ENCODE data around the gene MAPK8IP1. TPM values are rescaled to one million over a fixed set of nuclear protein-coding genes. Genes with fewer than 3 reads are reported as not detected.

Gene MAPK8IP1
- total RNA-seq, 2 donors from 2014 or later: 1.7 to 4.0 TPM

GRCh38 chr11:45919806-45920530, 34.5 kb downstream of the MAPK8IP1 start:
- ATAC-seq (no peak), DNase-seq (peak in 1 of 2 donors; percentile 24)
- intact Hi-C loops (cut with DNase I, micrococcal nuclease): no loop called here

- intact Hi-C loops (cut with DNase I, micrococcal nuclease): no loop called here
- ATAC-seq (no peak), DNase-seq (peak in 1 of 2 donors; percentile 12)
Measured at GRCh38 chr11:45920531-45921477, 35.4 kb downstream of the MAPK8IP1 start.

GRCh38 chr11:45921561-45922424, 36.3 kb downstream of the MAPK8IP1 start:
- ATAC-seq: peak; percentile 25
- intact Hi-C loops (cut with DNase I, micrococcal nuclease): no loop called here
- DNase-seq: peak; percentile 58 to 69

GRCh38 chr11:45922425-45923082, 37.1 kb downstream of the MAPK8IP1 start, which contains the start of gene LARGE2:
Gene LARGE2, plus strand, starts transcription at chr11:45922656. Its CDS starts 227 bp downstream, at chr11:45922883.
- intact Hi-C loops (cut with DNase I, micrococcal nuclease): no loop called here
- ATAC-seq (peak; percentile 27), DNase-seq (peak; percentile 48 to 61)

- DNase-seq (peak; percentile 13 to 19), ATAC-seq (no peak)
- intact Hi-C loops (cut with DNase I, micrococcal nuclease): no loop called here
Measured at GRCh38 chr11:45924036-45924915, 38.8 kb downstream of the MAPK8IP1 start.

GRCh38 chr11:45924927-45925326, 39.5 kb downstream of the MAPK8IP1 start:
- DNase-seq (no peak), ATAC-seq (no peak)
- intact Hi-C loops (cut with DNase I, micrococcal nuclease): no loop called here

- DNase-seq (no peak), ATAC-seq (no peak)
- intact Hi-C loops (cut with DNase I, micrococcal nuclease): no loop called here
Measured at GRCh38 chr11:45925550-45925949, 40.1 kb downstream of the MAPK8IP1 start.

GRCh38 chr11:45926001-45926401, 40.5 kb downstream of the MAPK8IP1 start:
- peak in 1 of 2 donors; percentile 3 for DNase-seq

GRCh38 chr11:45926536-45927331, 41.3 kb downstream of the MAPK8IP1 start:
- intact Hi-C loops (cut with DNase I, micrococcal nuclease): no loop called here
- ATAC-seq: no peak
- DNase-seq: peak in 1 of 2 donors; percentile 3

More at GRCh38 chr11:45926001-45926401, 40.5 kb downstream of the MAPK8IP1 start:
- intact Hi-C loops (cut with DNase I, micrococcal nuclease): no loop called here
- no peak for ATAC-seq

- no peak for ATAC-seq
- DNase-seq: no peak
Measured at GRCh38 chr11:45927332-45927683, 41.9 kb downstream of the MAPK8IP1 start.

GRCh38 chr11:45927684-45928413, 42.4 kb downstream of the MAPK8IP1 start:
- DNase-seq (no peak), ATAC-seq (no peak)
- intact Hi-C loops (cut with DNase I, micrococcal nuclease): no loop called here

More at GRCh38 chr11:45927332-45927683, 41.9 kb downstream of the MAPK8IP1 start:
- intact Hi-C loops (cut with DNase I, micrococcal nuclease): no loop called here

- no peak for DNase-seq
Measured at GRCh38 chr11:45928535-45929215, 43.2 kb downstream of the MAPK8IP1 start.

GRCh38 chr11:45929486-45930030, 44.1 kb downstream of the MAPK8IP1 start:
- intact Hi-C loops (cut with DNase I, micrococcal nuclease): no loop called here
- ATAC-seq (peak; percentile 46), DNase-seq (no peak)

More at GRCh38 chr11:45928535-45929215, 43.2 kb downstream of the MAPK8IP1 start:
- intact Hi-C loops (cut with DNase I, micrococcal nuclease): no loop called here
- ATAC-seq: no peak

GRCh38 chr11:45930031-45930794, 44.8 kb downstream of the MAPK8IP1 start:
- intact Hi-C loops (cut with DNase I, micrococcal nuclease): no loop called here
- DNase-seq (peak; percentile 77 to 80), ATAC-seq (peak; percentile 89)
